SHP77 treated with DMSO at 0.1 percent for 48 hours (cell line): ENCODE results near the gene RNF2.
"Not testable (repeated sequence)": the region's sequence is repeated elsewhere in the genome, so short reads cannot be mapped to it uniquely, and the experiment has no call there.

Source experiments
- DNase-seq: peaks from one replicate; lab custom pipeline; 2025; lab: John Stamatoyannopoulos, UW

Gene RNF2

DNA sequence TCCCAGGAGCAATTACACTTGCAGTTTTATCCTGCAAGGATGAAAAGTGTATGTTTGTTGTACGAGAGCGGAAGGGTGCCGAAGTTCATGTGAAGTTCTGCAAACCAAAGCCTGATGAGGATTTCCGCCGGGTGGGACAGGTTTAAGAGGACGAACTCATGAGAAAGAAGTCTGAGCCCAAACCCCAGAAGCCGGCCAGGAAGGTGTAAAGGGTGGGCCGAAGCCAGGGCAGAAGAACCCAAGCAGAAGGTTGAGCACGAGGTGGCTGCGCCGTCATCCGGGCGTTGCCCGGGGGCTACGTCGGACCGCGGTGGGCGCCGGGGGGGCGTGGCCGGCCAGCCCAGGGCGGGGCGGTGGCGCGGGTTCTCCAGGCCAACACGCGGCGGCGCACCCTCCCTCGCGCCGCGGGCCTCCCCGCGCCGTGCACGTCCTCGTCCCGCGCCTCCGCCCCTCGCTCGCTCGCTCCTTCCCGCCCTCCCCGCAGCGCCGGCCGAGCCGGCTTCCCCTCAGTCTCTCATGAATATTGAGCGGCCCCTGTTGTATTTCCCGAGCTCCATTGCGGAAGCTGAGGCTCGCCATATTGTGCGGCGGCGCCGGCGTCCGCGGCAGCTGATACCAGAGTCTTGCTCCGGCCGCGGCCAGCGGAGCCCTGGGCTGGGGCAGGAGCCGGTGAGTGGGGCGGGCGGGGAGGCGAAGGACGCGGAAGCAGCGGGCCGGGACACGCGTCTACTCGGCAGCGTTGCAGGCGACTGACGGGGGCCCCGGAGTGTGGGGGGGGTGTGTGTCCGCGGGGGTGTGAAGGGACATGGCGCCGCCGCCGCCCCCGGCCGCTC lies at the start of gene RNF2:
RNF2 (plus strand) TSS at position 578 of the 833 bp plus-strand sequence. CDS start 41,996 bp downstream, outside the sequence.
- peak; percentile 12 for DNase-seq

DNA sequence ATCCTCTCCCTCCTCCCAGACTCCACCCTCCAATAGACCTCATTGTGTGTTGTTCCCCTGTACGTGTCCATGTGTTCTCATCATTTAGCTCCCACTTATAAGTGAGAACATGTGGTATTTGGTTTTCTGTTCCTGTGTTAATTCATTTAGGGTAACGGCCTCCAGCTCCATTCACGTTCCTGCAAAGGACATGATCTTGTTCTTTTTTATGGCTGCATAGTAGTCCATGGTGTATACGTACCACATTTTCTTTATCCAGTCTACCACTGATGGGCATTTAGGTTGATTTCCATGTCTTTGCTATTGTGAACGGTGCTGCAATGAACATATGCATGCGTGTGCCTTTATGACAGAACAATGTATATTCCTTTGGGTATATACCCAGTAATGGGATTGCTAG lies 45.4 kb upstream of the RNF2 start:
- DNase-seq: not testable (repeated sequence)

DNA sequence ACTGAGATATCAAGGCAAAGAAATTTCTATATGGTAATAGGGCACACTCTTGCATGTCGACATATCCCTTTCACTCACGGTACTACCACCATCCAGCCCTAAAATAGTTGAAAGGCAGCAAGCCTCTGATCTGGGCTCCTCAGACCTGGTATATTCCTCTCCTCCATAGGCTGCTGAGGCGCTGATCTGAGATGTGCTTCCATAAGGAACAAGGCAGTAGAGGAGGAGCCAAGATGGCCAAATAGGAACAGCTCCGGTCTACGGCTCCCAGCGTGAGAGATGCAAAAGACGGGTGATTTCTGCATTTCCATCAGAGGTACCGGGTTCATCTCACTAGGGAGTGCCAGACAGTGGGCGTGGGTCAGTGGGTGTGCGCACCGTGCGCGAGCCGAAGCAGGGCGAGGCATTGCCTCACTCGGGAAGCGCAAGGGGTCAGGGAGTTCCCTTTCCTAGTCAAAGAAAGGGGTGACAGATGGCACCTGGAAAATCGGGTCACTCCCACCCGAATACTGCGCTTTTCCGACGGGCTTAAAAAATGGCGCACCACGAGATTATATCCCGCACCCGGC lies 44.0 kb upstream of the RNF2 start:
- DNase-seq: not testable (repeated sequence)

- DNase-seq: no peak
Observed at GRCh38 chr1:185008838-185009237, 36.5 kb upstream of the RNF2 start.

DNA sequence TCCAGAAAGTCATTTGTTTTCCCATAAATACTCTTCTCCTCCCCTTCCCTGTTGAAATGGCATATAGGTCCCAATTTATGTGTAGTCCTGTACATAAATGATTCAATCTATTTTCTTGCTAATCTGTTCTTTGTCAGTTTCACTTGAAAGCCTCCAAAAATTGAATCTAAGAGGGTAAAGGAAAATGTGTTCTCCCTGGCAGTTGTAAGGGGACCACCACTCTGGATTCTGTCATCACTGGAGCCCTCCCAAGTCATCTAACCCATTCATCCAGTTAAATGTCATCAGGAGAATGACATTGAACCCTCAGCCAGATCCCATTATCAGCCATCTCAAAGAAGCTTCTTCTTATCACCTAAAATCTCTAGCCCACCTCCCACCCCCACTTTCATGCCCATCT lies 35.0 kb upstream of the RNF2 start:
- no peak for DNase-seq

GRCh38 chr1:185014941-185015340 lies 30.4 kb upstream of the RNF2 start:
- DNase-seq: no peak

DNA sequence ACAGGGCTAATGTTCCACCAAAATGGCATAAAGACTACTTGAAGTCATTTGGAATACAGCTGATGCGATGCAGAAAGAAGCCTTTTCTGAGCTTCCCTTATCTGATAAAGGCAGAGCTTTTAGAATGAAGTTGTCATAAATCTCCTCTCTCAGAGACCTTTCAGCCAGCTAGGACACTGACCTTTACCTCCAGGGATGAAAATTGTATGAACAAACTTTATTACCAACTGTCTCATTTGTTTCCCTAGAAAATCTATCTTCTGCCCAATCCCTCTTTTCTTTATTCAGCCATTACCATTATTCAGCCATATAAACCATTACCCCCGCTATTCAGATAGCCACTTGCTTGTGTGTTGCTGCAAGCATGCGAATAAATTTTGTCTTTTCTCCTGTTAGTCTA lies 29.7 kb upstream of the RNF2 start:
- DNase-seq: no peak

- DNase-seq: no peak
Observed at GRCh38 chr1:185016880-185017279, 28.5 kb upstream of the RNF2 start.

DNA sequence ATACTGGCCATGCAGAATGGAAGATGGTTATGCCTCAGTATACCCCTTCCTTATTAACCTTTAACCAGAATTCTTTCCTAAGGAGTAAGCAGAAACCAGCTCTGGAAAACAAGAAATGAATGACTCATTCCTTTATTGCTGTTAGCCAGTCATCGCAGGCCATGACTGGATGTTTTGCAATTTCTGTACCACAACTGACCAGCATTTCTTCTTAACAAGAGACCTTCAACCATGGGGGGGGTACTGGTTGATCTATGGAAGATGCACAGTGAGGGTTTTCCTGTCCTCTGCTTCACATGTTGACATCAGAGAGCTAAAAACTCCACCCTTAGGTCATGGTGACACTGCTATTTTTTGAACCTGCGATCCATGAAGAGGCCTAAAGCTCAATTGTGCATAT lies 28.0 kb upstream of the RNF2 start:
- no peak for DNase-seq

- DNase-seq: no peak
Observed at GRCh38 chr1:185017966-185018365, 27.4 kb upstream of the RNF2 start.

DNA sequence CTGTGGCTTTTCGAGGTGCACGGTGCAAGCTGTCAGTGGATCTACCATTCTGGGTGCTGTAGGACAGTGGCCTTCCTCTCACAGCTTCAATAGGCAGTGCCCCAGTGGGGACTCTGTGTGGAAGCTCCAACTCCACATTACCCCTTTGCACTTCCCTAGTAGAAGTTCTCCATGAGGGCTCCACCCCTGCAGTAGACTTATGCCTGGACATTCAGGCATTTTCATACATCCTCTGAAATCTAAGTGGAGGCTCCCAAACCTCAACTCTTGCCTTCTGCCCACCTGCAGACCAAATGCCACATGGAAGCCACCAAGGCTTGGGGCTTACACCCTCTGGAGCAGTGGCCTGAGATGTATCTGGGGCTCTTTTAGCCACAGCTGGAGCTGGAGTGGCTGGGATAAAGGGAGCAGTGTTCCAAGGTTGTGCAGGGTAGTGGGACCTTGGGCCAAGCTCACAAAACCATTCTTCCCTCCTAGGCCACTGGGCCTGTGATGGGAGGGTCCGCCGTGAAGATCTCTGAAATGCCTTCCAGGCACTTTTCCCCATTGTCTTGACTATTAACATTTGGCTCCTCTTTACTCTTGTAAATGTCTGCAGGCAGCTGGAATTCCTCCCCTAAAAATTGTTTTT lies 18.0 kb upstream of the RNF2 start:
- no peak for DNase-seq

DNA sequence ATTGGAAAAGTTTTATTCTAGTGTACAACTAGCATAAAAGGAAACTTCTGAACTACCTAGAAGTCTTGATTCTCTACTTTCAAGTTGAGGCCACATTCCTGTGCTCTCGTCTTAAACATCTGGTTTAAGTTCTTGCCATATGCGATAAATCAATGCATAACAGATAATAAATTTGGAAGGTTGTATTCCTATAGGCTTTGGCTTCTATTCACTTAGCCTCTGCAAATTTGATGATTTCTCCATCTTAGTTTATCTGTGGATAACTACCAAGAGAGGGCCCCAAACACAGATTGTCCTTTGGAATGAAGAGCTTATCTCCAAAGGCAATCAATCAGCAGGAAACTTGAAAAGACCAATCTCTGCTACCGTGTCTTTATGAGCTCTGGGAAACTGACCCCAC lies 11.7 kb upstream of the RNF2 start:
- DNase-seq: no peak

GRCh38 chr1:185035258-185035657 lies 10.1 kb upstream of the RNF2 start:
- no peak for DNase-seq

DNA sequence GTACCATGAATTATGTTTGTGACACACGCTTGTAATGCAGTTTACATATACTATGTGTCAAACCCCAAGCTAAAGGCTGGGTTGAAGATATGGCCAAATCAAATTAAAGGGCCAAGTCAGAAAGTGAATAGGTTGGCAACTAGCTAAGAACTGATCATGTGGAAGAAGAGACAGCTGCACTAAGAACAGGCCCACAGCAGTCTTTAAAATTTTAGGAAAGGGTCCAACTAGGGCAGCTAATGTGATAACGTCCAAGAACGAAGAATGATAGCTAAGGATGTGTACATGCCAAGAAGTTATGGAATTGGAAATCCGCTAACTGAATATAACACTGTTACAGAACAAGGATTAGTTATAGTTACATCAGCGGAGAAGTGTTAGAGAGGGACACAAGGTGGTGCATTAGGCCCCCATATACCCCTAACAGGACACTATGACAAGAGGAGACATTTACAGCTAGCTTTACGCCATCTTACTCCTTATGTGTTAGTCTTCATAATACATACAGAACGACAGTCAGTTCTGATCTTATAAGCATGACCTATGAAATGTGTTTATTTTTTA lies 6.5 kb upstream of the RNF2 start:
- DNase-seq: no peak

DNA sequence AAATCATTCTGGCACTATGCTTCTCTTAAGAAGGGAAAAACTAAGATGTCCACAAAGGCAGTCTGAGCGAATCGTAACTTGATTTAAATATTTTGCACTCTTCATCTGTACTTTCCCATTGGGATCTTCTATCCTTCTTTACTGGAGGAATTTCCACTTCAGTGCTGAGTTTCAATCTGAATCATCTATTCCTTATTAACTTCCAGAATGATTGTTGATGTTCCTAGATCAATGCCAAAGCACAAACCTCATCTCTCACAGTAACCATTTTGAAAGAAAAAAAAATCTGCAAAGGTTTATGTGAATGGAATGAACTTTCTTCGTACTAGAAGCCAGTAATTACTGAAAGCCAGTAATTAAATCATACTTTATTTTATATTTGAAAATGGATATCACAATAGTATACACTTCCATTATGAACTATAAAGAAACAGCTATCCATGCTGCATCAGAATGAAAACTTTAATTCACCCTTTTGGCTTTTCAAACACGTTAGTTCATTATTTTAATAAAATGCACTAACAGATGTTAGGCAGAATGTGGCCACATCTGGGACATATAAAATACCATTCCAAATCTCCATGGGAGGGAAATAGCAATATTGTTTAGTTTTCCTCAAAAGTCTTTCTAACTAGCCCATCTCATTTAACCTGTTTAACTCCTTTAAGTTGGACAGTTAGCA lies 5.5 kb upstream of the RNF2 start:
- DNase-seq: no peak

DNA sequence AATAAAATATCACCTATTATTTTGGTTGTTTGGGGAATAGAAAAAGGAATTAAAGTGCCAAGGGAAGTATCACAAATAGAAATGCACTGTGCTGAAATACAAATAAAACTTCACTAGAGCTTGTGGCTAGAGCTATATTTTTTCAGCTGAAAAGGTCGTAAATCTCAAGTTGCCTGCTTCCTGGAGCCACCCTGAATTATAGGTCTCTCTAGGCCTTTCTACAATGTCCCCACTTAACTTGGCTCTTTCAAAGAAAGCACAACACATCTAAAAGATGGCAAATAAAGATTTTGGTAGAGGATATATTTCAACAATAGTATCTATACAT lies 5.0 kb upstream of the RNF2 start:
- no peak for DNase-seq

DNA sequence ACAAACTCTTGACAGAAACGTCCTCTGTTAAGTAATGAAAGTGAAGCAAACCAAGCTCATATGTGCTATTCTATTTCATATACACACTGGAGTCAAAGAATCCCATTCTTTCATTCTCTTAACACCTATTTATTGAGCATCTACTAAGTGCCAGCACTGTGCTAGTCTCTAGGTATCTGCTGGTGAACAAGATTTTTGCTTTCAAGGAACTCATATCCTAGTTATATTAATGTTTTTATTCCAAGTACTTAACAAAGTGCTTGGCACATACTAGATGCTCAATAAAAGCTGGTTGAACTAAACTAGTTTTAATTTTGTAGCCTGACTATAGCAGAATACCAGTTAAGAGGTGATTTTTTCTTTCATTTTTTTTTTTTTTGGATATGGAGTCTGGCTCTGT lies 3.6 kb upstream of the RNF2 start:
- DNase-seq: no peak

DNA sequence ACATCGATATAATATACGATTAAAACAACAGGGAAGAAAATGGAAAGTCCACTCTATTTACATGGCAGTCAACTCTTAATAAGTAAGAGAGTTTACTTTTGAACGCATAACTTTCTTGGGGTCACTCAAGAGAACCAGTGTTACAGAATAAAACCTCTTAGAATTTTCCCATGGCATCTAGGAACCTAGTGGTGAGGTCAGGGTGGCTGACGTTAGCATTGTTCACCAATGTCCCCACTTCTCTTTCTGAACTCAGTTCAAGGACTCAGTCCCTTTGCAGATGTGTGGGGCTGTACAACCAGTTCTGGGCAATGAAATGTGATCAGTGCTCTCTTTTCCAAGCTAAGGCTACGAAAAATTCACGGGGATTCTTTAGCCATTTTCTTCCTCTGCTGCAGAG lies 2.6 kb upstream of the RNF2 start:
- DNase-seq: no peak

- no peak for DNase-seq
Observed at GRCh38 chr1:185044387-185044786, 971 bp upstream of the RNF2 start.

GRCh38 chr1:185045814-185046492 lies 595 bp downstream of the RNF2 start:
- no peak for DNase-seq

- no peak for DNase-seq
Observed at GRCh38 chr1:185046668-185047067, 1.3 kb downstream of the RNF2 start.

DNA sequence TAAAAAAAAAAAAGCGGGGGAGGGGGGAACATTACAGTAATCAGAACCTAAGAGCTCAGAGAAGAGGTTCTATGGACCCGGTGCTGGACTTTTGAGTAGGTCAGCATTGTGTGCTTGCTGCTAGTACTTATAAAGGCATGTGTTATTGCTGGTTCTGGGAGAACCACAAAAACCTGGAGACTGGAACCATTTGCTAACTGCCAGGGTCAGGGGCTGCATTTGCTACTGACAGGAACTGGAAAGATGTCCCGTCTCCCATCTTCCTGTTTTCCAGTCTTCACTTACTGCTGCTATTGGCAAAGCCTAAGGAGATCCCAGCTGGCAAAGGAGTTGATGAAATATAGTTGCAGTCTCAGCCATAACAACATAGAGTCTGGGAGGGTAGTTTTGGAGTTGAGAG lies 4.3 kb downstream of the RNF2 start:
- no peak for DNase-seq
